GM19025 (cell line): ENCODE data around the gene OPCML.

Experiments used
- ATAC-seq: cut with Tn5 transposase; IDR thresholded peaks from one replicate; pipeline ENCODE4 v1.9.1; 2021; ENCODE audit warnings: mild to moderate bottlenecking, low read depth, moderate library complexity; ENCODE audit not compliant: unreplicated experiment

OPCML gene

DNA sequence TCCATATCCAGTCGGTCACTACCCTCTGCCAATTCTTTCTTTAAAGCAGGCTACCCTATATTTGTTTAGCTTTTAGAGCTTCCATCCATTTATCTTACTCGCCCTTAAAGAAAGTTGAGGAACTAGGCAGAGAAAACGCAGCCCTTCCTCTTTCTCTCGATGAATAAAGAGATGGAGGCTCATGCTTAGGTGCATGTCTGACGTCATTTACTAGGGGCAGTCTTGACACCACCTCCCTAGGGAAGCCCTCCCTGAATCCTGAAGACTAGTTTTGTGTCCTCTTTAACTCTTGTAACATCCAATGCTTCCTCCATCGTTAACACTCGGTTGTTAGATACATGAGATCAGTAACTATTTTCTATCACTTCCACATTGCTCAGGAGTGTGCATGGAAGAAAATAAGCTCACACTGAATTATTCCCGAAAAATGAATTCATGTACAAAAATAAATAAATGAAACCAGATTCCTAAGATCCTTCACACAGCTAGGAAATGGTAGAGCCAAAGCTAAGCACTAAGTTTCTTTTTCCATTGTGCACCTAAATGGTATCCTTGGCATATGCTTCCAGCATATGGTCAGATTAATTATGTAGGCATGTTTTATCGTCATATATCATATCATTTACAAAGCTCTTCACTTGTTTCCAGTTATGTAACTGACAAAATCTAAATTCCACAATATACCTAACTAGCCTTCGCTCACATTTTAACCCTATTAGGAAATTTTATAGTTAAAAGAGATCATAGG lies 291.2 kb downstream of the OPCML start:
- no peak for ATAC-seq

DNA sequence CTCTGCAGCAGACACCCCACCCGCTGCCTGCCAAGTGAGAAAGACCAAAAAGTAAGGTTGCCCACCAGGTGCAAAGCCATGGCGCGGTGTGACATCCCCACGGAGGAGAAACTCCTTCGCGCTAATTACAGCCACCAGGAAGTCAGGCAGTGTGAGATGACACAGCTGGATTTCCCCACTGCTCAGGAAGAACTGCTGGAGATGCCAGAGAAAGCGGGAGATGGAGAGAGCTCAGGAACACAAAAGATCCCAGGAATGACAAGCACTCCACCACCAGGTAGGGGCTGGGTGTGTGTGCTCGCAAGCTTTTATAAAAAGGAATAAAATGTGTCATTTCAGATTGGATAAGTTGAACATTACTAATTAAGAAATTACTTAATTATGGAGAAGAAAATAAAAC lies 292.7 kb downstream of the OPCML start:
- no peak for ATAC-seq

DNA sequence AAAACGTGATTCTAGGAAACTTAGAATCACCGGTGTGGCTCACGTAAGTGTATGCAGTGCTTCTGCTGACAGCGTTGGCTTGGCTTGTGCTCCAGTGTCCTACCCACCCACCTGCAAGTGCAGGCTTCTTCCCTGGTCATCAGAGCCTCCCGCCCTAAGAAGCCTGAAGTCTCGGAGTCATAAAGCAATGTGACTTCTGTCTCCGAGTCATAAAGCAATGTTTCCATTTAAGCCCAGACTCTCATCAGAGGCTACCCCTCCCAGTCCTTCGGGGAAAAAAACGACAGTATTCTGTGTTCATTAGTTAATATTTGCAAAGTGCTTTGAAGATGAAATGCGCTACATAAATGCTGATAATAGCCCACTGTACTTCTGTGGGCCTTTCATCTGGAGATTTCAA lies 293.8 kb downstream of the OPCML start:
- ATAC-seq, result no peak

DNA sequence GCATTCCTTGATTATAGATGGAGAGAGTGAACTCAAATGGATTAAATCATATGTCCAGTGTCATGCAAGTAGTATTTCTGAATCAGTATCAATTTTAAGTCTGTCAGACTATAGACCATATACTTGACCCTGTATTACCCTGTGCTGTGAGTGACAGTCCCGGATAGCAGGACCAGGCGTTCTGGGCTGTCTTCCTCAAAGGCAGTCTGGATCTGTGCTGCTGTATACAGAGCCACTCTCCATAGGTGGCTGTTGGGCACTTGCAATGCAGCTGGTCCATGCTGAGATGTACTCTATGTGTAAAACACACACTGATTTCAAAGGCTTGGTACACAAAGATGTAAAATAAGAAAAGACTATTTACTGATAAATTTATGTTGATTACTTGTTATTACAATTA lies 294.3 kb downstream of the OPCML start:
- ATAC-seq, result no peak

DNA sequence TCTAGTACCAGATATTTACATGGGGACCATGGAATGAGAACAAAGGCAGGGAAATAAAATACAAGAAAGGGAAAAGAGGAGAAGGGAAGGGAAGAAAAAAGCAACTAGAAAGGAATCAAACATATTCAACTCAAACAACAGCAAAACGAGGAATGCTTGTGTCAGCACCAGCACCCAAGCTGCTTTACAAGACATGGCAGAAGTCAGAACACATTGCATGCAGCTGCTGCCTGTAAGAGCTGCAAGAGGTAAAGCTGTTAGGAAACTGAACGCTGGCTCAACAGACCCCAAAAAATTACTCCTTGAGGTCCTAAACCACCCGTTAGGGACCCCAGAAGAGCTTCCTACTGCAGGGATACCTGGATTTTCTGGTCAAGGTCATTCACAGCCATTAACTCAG lies 296.9 kb downstream of the OPCML start:
- no peak for ATAC-seq

DNA sequence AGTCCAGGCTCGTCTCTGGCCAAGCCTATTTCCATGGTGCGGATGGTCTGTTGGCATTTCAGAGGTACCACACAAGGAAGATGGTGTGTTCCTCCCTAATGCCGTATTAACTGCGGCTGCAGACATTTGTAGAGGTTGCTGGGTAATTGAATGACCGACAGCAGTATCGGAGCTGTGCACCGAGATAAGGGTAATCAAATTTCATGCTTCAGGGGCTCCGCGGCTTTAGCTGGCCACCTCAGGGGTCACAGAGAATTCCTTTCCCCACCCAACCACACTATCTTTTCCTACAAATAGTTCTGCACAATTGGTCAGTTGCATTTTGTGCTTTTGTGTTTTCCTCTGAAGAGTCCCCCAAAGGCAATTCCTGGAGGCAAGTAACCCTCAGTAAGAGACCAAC lies 297.4 kb downstream of the OPCML start:
- ATAC-seq, result no peak

DNA sequence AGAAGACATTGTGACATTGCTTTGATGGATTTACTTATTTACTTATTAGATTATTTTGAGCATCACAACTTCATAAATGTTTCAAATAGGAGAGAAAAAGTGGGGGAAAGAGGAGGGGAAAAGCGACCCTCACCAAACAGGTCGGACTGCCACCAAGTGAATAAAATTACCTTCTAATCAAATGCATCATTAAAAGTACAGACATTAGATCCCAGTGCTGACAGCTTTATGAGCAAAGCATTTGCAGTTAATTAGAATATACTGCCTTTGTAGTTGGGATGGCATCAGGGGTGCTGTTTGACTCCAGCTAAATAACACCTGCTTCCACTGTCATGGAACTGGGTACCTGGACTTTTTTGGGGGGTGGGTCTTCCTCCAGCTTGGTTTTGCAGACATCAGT lies 299.6 kb downstream of the OPCML start:
- ATAC-seq, result no peak

DNA sequence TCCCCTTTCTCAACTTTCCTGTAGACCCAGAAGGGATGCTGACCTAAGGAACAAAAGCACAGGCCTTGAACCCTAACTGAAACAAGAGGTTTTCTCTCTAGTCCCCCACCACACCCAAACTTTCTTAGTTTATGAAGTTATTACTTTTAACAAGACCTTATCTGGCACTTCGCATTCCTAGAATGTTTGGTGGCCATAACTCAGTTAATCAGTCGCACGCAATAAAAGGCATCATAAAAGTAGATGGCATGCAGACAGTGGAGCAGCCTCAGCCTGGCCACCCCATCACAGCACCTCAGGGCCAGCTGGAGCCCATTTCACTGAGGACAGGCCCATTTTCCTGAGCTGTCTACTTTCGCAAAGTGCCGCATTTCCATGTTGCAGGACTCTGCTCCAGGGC lies 301.9 kb downstream of the OPCML start:
- ATAC-seq, result no peak

DNA sequence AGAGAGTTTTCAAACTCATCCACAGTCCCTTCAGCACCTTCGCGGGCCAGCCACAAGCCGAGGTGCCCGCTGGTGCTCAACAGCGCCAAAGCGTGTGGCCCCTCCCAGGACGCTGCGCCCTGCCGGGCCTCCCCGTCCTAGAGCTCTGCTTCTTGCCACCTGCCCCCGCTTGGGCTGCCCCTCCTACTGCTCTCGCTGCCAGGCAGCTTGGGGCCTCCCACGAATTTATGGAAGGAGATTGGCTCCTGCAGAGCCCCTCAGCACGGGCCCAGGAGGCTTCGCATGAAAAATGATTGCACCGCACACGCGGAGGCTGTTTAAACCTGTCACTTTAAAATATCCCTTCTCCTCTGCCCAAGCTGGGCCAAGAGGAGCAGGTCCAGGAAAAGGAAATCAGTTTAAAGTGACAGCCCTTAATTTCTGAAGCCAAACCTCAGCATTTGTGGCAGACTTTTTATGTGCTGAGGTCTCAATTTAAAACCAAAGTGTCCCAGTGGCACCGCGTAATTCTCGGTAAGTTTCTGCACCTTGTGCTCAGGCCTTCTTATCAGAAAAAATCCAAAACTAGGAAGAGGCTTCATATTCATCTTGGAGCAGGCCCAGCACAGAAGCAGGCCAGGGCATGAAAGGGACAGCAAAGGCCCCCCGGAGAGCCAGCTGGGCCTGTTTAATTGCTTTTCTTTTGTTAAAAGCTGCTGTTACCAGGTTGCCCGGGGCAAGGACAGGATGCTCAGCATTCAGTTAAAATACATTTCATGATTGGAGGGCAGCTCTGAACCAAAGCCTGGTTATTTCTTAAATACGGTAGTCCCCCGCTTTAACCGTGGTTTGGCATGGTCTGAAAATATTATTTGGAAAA lies 303.6 kb downstream of the OPCML start:
- ATAC-seq, result no peak

DNA sequence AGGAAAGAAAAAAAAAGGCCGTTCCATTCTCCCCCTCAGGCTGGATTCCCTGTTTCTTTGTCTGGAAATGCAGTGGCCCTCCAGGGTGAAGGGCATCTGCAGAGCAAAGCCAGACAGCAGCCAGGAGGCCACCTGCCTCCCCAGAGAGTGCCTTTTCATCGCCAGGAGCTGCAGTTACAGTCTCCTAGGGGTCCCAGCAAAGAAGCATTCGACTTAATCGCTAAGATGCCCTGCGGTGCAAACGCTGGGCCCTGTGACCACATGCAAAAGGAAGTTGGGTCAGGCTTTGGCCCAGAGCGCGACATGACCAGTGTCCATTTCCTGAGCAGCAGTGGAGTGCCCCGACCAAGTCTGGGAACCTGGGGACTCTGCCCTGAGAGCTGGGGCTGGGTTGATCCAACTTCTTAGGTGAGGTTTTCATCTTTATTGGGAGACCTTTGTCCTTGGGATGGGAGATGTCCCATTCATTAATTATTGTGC lies 304.6 kb downstream of the OPCML start:
- no peak for ATAC-seq

DNA sequence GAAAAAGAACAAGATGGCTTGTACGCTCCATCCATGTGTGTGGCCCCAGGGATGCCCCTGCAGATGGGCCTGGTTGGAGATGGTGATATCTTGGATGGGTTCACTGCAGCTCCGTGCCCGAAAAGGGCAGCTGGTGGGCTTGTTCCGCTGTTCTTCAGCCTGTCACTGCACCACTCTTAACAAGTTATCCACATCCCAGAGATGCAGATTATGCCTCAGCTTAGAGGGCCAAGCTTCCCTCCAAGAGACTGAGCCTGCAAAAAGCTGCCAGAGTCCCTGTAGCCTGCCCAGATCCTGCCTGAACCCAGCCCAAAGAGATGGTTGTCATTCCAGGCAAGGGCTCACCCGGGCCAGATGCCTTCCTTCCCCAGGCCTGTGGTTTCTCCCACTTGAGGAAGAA lies 308.0 kb downstream of the OPCML start:
- ATAC-seq, result no peak

DNA sequence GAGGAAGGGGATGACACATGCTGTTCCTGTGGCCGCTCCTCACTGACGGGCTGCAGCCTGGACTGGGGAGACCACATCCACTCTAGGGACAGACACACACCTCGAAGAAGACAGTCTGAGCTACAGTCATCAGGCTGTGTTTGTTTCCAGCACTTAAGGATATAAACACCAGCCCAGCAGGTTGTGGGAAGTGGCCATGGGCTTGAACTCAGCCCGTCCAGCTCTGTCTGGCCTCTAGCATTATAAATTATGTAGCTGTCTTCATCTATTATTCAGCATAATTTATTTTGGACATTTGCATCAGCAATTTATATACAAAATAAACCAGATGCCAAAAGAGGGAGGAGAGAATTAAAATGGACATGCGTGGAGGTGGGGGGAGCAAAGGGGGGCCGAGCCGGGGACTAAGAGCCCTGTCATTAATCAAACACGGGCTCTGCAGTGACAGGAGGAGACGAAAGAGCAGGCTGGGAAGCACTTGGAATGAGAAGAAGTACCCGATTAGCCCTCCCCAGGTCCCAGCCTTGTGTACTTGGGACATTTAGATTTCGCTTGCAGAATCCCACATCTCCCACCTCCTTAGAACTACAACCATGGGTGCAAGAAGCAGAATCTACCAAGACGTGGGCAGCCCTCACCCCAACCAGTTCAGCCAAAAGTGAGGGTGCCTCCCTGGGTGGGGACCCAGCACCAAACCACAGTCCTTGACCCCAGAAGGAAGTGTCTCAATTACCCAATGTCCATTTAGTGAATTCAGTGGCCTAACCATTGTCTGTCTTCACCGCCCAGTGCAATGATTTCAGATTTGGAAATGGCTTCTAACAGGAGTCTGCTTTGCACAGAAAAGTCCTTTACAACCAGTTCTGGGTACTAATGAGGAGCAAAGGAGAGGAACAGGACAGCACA lies 309.6 kb downstream of the OPCML start:
- ATAC-seq, result no peak

DNA sequence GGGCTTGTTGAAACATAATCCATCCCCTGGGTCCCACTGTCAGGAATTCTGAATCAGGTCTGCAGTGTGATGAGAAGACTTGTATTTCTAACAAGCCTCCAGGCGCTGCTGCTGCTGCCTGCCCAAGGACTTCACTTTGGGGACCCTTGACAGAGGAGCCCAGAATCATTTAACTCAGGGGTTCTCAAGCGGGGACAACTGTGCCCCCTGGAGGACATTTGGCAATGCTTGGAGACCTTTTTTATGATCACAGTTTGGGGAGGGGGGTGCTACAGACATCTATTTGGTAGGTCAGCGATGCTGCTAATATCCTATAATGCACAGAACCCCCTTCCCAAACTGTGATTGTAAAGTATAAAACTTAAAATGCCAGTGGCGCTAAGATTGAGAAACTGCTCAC lies 312.8 kb downstream of the OPCML start:
- no peak for ATAC-seq

DNA sequence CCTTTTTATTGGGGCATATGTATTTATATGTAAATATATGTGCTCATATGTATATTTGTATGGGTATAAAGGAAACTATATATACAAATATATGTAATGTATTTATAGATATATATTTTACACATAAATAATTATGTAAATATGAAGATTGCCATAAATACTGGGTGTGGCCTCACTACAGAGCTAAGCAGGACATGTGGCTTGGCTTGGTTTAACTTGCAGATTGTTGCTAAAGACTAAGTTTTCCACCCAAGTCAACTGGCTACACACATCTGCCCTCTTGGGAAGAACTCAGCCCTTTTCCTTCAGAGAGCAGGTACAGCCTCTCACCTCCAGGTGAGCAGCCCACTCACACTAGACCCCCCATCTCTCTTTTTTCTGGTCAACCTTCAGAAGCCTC lies 315.5 kb downstream of the OPCML start:
- no peak for ATAC-seq

DNA sequence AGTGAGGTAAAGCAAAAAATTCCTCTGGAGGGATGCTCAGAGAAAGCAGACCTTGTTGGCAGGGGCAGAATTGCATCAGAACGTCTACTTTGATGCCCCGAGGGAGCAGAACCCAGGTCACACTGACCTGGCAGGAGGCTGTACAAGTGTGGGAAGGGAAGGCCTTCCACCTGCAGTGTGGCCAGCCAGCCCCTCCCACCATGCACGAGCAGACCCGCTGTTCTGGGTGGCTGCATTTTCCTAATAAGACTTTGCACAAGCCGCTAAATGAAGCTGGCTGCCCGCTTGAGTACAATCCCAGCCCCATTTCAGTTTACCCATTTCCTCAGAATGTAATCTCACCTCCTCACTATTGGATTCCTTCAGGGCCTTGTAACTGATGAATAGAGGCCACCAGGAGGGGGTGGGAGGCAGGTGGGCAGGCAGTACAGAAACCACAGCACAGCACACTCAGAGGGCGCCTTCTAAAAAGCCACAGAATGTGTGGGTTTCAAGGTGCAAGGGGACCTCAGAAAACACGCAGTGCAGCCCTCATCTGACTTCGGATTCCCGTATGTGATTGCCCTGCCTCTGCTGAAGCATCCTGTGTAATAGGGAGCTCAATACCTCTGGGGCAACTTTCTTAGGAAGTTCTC lies 316.6 kb downstream of the OPCML start:
- ATAC-seq, result no peak

DNA sequence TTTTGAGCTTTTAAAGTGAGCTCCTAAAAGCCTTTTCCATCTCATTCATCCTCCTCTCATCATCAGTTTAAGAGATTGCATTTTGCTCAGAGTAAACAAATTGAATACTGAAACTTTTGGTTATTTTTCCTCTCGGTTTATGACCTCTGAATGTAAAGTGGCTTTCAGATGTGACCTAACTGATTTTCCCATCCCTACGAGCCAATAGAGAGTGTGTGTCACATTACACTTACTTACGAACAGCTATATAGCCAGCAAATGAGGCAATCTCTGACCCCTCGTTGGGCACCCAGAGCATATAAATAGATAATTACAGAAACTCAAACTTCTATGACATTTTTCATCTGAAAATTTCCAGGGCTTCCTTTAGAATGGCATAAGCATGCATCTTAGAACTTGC lies 317.7 kb downstream of the OPCML start:
- ATAC-seq, result no peak

DNA sequence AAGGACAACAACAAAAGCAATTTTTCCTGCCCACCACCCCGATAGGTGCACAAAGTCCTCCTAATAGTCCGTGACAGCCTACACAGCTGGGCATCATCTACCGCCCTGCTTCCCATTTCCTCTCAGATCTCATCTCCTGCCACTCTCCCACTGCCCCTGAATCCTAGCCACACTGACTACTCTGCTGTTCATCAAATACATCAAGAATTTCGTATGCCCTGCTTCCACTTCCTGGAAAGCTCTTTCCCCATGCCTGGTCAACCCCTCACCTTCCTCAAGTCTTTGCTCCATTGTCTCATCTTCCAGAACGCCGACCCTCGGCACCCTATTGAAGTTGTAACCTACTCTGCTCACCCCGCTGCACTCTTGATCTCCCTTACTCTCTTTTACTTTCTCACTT lies 320.1 kb downstream of the OPCML start:
- ATAC-seq, result no peak

DNA sequence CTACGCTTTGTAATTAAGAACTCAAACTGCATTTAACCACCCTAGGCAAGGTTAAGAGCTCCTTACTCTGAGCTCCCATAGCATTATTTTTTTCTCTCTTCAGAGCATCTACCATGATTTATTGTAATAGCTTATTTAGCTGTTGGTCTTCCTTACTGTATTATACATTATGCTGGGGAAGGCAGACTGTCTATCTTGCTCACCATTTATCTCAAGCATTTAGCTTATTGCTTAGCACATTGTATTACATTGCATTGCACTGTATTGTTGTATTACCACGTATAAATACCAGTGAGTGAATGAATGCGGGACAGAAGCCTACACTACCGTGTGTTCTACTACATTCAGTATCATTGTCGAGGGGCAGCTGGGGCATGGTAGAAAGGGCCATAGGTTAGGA lies 324.3 kb downstream of the OPCML start:
- ATAC-seq, result no peak

DNA sequence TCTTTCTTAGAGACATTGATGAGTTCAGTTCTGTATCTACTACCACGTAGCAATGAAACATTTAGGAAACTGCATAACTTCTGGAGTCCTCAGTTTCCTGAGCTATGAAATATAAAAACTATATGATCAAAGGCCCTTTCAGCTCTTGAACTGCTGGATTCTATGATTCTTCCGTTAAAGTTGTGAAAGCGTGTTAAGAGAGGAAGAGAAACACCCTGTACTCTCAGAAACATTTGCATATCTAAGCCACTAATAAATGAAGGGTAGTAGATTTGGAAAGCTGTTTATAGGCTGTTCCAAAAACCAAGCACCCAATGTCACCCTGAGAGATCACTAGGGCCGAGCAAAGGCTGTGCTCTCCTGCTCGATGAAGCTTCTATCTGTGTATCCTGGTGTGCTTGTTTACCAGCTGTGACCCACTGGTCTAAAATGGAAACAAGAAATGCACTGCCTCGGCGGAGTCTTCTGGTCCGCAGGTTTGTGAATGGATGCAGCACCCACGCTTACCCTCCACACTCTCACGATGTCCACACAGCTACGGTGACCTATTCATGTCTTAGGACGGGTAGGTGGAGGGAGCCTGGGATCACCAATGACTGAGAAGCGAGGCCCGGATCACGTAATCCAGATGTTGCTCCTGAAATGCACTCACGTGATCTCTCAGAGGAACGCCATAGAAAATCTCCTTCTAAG lies 325.8 kb downstream of the OPCML start:
- no peak for ATAC-seq

DNA sequence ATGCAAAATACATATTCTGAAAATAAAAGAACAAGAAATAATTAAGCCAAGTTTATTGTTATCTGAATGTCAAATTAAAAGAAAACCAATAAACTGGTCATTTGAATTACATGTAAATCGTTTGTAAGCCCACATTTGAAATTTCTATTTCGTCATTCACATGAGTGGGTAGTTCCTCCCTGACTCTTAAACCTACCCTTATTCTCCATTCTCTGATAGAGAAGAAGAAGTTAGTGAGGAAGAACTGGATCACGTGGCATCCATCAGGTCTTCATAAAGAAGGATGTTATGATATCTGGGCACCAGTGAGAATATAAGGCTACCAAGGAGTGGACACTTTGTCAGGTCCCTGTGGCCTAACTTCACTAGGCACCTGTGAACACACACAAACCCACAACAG lies 328.1 kb downstream of the OPCML start:
- ATAC-seq, result no peak
